ENCODE measurements around the gene GPRC5B. TPM values are rescaled to one million over a fixed set of nuclear protein-coding genes. Genes with fewer than 3 reads are reported as not detected.

Gene GPRC5B
- total RNA-seq, 1 donor from 2014 or later = 83.7 TPM

GRCh38 chr16:19835196-19835595, 49.5 kb downstream of the GPRC5B start:
- ATAC-seq (ENCODE audit: poor library complexity) = no peak
- intact Hi-C loops (cut with DNase I) = no loop called here
- DNase-seq = no peak

- ATAC-seq (ENCODE audit: poor library complexity) (no peak), DNase-seq (no peak)
- intact Hi-C loops (cut with DNase I) = no loop called here
Measured at GRCh38 chr16:19833581-19833980, 51.1 kb downstream of the GPRC5B start.

DNA sequence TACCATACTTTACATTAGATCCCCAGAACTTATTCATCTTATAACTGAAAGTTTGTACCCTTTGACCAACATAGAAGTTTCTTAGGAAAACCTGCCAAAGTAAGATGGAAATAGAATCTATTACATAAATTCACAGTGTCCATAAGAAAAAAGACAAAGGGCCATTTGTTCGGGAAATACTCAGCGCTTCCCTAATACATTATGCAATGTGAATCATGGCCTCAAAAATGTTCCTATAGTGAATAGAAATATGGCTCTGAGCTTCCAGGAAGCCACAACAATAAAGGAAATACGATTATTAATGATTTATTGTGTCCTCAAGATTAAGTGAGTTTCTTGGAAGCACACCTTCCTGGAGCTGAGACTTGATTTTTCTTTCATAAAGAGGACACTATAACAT, 51.5 kb downstream of the GPRC5B start:
- DNase-seq (no peak), ATAC-seq (ENCODE audit: poor library complexity) (no peak)
- intact Hi-C loops (cut with DNase I) = no loop called here

DNA sequence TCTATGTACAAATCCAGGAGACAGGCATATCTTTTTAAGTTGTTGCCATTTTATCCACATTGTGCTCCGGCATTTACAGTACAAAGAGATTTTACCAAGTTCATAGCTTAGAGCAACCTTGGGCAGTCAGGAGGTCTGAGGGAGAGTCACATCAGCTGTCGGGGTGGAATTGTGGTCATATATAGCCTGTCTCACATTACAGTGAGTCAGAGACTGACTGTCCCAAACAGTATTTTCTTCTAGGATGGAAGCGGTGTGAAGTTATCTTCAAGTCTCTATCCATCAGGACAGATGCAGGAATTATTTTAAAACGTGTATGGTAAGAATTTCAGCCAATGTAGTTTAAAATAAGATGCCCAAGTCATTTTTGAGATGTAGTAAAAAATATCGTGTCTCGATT, 53.0 kb downstream of the GPRC5B start:
- intact Hi-C loops (cut with DNase I) = no loop called here
- no peak for DNase-seq
- peak; percentile 86 for ATAC-seq (ENCODE audit: poor library complexity)

- intact Hi-C loops (cut with DNase I) = no loop called here
- peak; percentile 74 for ATAC-seq (ENCODE audit: poor library complexity)
- DNase-seq = no peak
Measured at GRCh38 chr16:19830902-19831560, 53.6 kb downstream of the GPRC5B start.

DNA sequence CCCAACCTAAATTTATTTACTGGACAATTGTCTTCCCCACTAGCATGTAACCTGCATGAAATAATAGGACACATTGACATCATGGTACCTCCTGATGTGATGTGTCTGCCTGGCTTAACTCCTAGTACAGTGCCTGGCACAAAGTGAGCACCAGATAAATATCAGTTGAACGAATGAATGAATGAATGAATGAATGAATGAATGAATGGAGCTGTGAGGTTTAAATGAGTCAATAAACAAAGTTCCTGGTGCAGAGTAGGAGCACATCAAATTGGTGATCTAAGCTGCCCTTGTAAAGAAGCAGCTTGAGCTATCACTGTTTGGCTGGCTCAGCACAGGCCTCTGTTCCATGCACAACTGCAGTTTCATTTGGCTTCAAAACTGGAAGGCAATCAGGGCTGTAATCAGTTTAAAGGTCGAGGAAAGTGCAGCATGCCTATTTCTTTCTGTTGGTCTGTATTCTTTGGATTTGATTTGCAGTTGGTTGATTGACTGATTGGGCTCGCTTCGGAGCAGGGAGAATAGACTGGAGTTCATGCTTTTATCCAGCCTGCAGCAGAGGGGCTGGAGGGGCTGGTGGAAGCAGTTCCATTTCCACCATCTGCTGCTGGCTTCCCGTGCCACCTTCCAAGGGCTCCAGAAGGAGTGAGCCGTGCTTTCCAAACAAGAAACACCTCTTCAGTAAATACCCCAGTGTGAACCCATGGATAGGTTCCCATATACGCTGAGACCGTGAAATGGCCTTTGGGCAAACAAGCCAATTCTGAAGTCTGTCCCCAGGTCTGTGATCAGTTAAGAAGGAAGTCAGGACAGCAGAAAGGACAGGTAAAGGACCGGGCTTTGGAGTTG, 54.6 kb downstream of the GPRC5B start:
- no peak for ATAC-seq (ENCODE audit: poor library complexity)
- intact Hi-C loops (cut with DNase I) = no loop called here

GRCh38 chr16:19824216-19824615, 60.4 kb downstream of the GPRC5B start:
- no peak for DNase-seq
- intact Hi-C loops (cut with DNase I) = no loop called here
- no peak for ATAC-seq (ENCODE audit: poor library complexity)

More for the DNA sequence above, 54.6 kb downstream of the GPRC5B start:
- no peak for DNase-seq

- no peak for ATAC-seq (ENCODE audit: poor library complexity)
- intact Hi-C loops (cut with DNase I) = no loop called here
Measured at GRCh38 chr16:19823322-19823721, 61.3 kb downstream of the GPRC5B start.

GRCh38 chr16:19822533-19822932, 62.1 kb downstream of the GPRC5B start:
- DNase-seq (no peak), ATAC-seq (ENCODE audit: poor library complexity) (no peak)
- intact Hi-C loops (cut with DNase I) = no loop called here

More at GRCh38 chr16:19823322-19823721, 61.3 kb downstream of the GPRC5B start:
- no peak for DNase-seq

- intact Hi-C loops (cut with DNase I) = no loop called here
- ATAC-seq (ENCODE audit: poor library complexity) = no peak
Measured at GRCh38 chr16:19817875-19818274, 66.8 kb downstream of the GPRC5B start.

GRCh38 chr16:19817122-19817521, 67.5 kb downstream of the GPRC5B start:
- ATAC-seq (ENCODE audit: poor library complexity) (no peak), DNase-seq (no peak)
- intact Hi-C loops (cut with DNase I) = no loop called here

More at GRCh38 chr16:19817875-19818274, 66.8 kb downstream of the GPRC5B start:
- DNase-seq = no peak

GRCh38 chr16:19815418-19815817, 69.2 kb downstream of the GPRC5B start:
- no peak for ATAC-seq (ENCODE audit: poor library complexity)
- intact Hi-C loops (cut with DNase I) = no loop called here
- DNase-seq = no peak

GRCh38 chr16:19812986-19813385, 71.7 kb downstream of the GPRC5B start:
- intact Hi-C loops (cut with DNase I) = no loop called here
- DNase-seq = no peak
- ATAC-seq (ENCODE audit: poor library complexity) = no peak

GRCh38 chr16:19810817-19811731, 73.6 kb downstream of the GPRC5B start:
- DNase-seq (no peak), ATAC-seq (ENCODE audit: poor library complexity) (no peak)
- intact Hi-C loops (cut with DNase I) = no loop called here

GRCh38 chr16:19809693-19810092, 75.0 kb downstream of the GPRC5B start:
- DNase-seq = no peak
- intact Hi-C loops (cut with DNase I) = no loop called here
- no peak for ATAC-seq (ENCODE audit: poor library complexity)

DNA sequence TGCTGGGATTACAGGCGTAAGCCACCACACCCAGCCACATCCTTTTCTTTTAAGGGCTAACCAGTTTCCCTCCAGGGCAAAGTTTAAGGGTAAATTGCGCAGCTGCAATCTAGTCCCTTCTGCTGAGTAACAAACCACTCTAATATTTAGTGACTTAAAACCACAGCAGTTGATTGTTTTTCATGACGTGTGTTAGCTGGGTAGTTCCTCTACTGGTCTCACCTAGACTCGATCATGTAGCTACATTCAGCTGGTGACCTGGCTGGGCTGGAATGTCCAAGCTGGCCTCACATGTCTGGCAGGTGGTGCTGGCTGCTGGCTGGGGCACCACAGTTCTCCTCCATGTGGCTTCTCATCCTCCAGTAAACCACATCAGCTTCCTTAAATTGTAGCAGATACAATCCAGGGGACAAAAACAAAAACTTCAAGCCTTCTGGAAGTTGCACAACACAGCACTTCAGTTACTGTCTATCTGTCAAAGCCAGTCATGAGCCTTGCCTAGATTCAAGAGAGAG, 75.5 kb downstream of the GPRC5B start:
- DNase-seq = no peak
- peak; percentile 50 for ATAC-seq (ENCODE audit: poor library complexity)
- intact Hi-C loops (cut with DNase I) = no loop called here

DNA sequence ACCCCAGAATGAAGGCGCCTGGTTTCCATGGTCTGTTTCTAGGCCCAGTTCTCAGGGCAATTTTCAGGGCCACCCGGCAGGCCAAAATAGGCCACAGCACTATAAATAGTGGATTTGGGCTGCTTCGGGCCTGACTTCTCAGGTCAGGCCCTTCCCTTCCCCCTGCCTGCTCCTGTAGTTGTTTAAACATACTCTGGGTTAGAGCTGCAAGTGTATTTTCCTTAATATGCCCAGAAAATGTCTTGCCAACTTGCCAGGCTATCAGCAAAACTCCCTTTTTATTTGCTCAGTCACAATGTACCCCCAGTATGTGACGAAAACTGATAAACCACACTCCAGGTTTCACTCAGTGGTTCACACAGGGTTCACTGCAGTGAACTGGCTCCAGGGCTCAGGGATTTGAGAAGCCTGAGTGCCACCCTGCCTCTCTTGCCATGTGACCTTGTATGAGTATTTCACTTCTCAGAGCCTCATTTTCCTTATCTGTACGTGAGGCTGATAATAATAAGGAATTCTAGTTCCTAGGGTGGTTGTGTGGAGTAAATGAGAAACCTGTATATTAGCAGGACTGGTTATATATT, 76.5 kb downstream of the GPRC5B start:
- intact Hi-C loops (cut with DNase I) = no loop called here

More for the DNA sequence above, 76.5 kb downstream of the GPRC5B start:
- ATAC-seq (ENCODE audit: poor library complexity) (peak; percentile 76), DNase-seq (no peak)

Measured in Right ventricle myocardium superior (tissue), 1 donor.